Astrocyte (in vitro differentiated cells and primary cell): ENCODE results near the gene ADAMTS16.

Source experiments
- EZH2 ChIP-seq: IDR thresholded peaks from 2 replicates; pipeline ENCODE4 v1.6.1; 2012; ENCODE audit warnings: mild to moderate bottlenecking, low read length, inconsistent platforms; ENCODE audit not compliant: insufficient read depth
- TF ChIP-seq, protein P1 (sequence below): IDR thresholded peaks from 2 replicates; pipeline ENCODE4 v1.5.1; 2011; ENCODE audit warnings: low read depth, mild to moderate bottlenecking, inconsistent platforms, low read length, moderate library complexity; ENCODE audit not compliant: insufficient read depth

DNA sequence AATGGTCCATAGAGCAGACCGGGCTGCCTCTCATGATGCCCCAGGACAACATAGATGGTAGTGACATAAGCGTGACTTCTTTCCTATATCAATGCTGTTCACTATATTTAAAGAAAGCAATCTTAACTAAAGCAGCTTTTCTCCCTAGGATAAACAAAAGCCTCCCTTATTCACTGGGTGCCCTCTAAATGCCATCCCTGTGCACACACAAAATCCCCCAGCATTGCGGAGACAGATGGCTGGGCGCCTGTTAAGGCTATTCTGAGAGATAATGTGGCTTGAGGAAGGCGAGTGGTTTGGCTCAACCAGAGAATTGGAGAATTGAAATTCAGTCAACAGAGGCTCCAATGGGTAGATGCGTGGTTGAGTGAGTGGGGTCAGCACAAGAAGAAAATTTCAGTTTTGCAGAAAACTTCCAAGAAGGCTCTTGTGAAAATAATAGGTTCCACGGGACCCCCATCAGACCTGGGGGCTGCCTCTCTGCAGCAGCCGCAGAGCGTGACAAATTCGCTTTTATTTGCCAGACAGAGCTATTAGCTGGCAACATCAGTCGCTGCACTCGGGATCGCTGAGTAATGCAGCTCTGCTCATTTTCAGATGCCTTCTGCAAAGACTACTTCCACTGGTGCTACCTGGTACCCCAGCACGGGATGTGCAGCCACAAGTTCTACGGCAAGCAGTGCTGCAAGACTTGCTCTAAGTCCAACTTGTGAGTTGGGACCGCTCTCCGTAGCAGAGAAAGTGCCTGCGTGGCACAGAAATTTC lies 178.5 kb downstream of the ADAMTS16 start:
- TF ChIP-seq, protein P1, sequence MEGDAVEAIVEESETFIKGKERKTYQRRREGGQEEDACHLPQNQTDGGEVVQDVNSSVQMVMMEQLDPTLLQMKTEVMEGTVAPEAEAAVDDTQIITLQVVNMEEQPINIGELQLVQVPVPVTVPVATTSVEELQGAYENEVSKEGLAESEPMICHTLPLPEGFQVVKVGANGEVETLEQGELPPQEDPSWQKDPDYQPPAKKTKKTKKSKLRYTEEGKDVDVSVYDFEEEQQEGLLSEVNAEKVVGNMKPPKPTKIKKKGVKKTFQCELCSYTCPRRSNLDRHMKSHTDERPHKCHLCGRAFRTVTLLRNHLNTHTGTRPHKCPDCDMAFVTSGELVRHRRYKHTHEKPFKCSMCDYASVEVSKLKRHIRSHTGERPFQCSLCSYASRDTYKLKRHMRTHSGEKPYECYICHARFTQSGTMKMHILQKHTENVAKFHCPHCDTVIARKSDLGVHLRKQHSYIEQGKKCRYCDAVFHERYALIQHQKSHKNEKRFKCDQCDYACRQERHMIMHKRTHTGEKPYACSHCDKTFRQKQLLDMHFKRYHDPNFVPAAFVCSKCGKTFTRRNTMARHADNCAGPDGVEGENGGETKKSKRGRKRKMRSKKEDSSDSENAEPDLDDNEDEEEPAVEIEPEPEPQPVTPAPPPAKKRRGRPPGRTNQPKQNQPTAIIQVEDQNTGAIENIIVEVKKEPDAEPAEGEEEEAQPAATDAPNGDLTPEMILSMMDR: no peak
- no peak for TF ChIP-seq EZH2
